Measurements from ENCODE around the gene PRRT1B.
"Not testable (repeated sequence)": the region's sequence is repeated elsewhere in the genome, so short reads cannot be mapped to it uniquely, and the experiment has no call there.

Gene PRRT1B

GRCh38 chr9:131545003-131545785, at the start of gene PRRT1B:
Gene PRRT1B (plus strand): TSS chr9:131545523. CDS start chr9:131545616, 93 bp downstream.
- DNase-seq = no peak

DNA sequence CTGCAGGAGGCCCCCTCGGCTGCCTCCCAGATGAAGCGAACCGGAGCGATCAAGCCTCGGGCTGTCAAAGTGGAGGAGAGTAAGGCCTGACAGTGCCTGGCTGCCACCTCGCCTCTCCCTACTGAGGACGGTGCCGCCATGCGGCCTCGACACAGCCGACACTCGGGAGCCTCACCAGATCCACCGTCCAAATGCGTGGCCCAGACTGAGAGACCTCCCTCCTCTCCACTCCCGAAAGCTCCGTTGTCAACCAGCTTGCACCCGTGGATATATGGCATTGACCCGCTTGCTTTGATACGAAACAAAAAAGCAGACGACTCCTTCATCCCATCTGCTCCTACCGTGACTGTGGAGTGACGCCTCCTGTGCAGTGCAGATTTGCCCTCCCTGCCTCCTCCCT, 49.5 kb upstream of the PRRT1B start:
- no peak for DNase-seq

GRCh38 chr9:131496844-131497405, 48.4 kb upstream of the PRRT1B start:
- no peak for DNase-seq

DNA sequence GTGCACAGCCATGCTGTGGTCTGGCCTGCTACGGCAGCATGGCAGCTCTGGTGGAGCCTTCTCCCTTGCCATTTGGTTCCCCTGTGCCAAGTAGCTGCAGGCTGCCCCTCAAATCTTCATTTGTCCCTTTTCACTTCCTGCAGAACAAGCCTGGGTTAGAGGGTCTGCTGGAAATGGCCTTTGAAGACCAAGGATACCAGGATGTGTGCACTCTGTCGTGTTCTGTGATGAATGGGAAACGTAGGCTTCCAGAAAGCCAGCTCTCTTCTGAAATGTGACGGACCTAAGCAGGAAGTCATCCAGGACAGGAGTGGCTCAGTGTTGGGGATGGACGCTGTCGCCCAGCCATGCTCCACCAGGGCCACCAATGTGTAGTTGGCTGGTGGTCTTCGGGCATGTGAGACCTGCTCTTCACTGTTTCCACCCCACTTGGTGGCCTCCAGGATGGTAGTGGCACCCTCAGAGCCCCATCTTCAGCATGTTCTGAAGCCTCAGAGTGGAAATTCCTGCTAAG, 46.0 kb upstream of the PRRT1B start:
- no peak for DNase-seq

GRCh38 chr9:131500377-131500776, 44.9 kb upstream of the PRRT1B start:
- no peak for DNase-seq

DNA sequence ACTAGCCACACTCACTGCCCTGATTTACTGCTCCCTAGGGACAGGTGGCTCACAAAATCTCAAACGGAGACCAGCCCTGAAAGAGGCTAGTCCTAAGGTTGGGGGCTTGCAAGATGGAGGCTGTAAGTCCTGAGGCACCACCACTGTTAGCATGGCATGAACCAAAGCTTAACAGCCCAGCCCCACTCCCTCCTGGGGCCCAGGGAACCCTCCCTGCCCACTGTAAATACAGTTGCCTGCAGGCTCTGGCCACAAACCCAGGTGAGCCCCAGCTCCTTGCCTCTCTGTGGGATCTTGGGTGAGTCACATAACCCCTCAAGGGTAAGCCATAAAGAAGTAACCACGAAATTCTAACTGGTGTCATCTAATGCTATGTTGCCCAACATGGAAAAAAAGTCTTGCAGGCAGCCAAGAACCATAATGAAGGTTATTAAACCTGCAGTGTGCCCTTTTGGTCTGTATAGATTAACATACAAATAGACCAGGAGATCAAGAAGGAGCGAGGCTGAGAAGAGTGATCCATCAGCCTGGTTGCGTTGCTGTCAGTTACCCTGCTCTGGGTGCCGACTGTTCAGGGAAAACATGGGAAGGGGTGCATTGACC, 44.3 kb upstream of the PRRT1B start:
- peak; percentile 20 for DNase-seq

DNA sequence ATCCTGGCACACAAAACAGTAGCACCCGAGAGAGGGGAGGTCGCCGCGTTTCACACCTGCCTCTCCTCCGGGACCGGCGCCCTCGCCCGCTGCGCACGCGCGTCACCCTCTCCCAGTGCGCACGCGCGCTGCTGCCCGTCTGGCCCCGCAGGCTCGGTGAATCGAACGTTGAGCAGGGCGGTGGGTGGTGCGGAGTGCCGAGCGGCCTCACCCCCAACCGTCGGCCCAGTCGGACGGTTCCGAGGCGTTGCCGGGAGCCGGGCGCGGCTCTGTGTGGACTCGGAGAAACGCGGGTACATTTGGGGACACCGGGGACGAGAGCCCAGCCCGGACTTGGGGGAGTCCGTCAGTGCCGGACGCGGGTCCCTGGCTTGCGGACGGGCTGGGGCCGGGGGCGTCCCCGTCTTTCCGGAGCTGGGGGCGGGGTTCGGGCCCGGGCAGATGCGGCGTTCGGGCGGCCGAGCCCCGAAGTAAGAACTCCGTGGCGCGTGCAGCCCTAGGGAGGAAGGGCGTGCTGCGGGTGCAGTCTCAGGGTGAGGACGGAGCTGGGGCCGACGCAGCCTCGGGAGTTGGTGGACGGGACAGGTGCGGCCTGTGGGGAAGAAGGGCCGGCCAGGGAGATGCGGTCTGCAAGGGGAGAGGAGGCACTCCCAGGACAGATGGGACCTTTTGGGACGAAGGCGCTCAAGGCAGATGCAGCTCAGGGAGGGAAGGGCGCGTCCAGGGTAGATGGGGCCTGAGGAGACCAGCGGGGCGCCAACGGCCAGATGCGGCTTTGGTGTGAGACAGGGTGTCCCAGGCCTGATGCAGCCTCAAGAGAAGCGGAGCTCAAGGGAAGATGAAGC, 42.3 kb upstream of the PRRT1B start, which contains the start of gene POMT1:
Gene POMT1, plus strand, starts transcription at position 138 of the 845 bp plus-strand sequence. CDS start 1,301 bp downstream, outside the sequence.
- peak; percentile 96 for DNase-seq

GRCh38 chr9:131503626-131504465, 41.5 kb upstream of the PRRT1B start:
- DNase-seq = peak; percentile 43

DNA sequence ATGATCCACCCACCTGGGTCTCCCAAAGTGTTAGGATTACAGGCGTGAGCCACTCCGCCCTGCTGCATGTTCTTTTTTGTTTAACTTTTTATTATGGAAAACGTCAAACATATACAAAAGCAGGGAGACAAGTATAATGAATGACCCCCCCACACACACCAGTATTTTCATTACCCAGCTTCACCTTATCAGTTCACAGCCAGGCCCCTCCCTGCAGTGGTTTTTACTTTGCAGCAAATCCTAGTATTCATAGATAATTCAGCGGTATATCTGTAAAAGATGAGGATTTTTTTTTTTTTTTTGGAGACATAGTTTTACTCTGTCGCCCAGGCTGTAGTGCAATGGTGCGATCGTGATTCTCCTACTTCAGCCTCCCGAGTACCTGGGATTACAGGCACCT, 40.3 kb upstream of the PRRT1B start:
- no peak for DNase-seq

- no peak for DNase-seq
Measured at GRCh38 chr9:131511416-131511815, 33.9 kb upstream of the PRRT1B start.

DNA sequence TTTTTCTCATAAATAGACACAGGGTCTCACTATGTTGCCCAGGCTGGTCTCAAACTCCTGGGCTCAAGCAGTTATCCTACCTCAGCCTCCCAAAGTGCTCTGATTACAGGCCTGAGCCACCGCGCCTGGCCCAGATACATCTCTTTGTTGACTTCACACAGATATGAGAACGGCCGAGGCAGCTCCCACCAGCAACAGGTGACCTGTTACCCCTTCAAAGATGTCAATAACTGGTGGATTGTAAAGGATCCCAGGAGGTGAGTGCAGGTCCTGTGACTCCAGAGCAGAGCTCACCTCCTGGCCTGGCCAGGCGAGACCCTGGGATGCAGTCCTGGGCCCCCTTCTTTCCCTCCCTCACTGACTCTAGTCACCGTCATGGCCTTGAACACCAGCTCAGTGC, 33.4 kb upstream of the PRRT1B start:
- no peak for DNase-seq

DNA sequence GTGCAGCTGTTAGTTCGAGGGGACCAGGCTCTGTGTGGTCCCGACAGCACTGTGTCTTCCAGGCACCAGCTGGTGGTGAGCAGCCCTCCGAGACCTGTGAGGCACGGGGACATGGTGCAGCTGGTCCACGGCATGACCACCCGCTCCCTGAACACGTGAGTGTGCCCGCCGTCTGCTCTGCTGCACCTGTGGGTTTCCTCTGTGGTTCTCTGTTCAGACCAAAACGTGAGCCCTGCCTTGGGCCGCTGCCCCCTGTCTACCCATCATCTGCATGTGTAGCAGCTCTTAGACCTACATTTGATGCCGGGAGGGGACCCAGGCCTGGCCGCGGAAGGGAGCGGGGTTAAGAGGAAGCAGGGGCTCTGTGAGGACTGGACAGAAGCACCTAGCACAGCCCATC, 32.1 kb upstream of the PRRT1B start:
- DNase-seq = no peak

DNA sequence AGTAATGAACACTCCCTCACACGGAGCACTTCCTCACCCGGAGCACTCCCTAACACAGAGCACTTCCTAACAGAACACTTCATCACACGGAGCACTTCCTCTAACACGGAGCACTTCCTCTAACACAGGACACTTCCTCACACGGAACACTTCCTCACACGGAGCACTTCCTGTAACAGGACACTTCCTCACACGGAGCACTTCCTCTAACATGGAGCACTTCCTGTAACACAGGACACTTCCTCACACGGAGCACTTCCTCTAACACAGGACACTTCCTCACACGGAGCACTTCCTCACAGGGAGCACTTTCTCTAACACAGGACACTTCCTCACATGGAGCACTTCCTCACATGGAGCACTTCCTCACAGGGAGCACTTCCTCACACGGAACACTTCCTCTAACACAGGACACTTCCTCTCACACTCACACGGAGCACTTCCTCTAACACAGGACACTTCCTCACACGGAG, 29.7 kb upstream of the PRRT1B start:
- not testable (repeated sequence) for DNase-seq

GRCh38 chr9:131516100-131516499, 29.2 kb upstream of the PRRT1B start:
- no peak for DNase-seq

DNA sequence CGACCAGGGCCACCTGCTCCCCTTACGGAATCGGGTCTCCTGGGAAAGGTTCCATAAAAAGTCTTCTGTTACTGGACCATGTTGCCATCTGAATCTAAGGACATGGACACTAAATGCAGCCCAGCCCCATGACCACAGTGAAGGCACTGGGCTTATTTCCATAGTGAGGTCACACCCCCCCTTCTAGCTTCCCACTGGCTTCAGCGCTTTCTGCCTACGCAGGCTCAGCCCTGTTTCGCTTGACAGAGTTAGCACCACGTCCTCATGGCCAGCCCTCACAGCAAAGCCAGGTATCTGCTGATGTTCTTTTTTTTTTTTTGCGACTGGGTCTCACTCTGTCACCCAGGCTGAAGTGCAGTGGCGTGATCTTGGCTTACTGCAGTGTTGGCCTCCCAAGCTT, 28.4 kb upstream of the PRRT1B start:
- no peak for DNase-seq

- DNase-seq = no peak
Measured at GRCh38 chr9:131517761-131518190, 27.5 kb upstream of the PRRT1B start.

DNA sequence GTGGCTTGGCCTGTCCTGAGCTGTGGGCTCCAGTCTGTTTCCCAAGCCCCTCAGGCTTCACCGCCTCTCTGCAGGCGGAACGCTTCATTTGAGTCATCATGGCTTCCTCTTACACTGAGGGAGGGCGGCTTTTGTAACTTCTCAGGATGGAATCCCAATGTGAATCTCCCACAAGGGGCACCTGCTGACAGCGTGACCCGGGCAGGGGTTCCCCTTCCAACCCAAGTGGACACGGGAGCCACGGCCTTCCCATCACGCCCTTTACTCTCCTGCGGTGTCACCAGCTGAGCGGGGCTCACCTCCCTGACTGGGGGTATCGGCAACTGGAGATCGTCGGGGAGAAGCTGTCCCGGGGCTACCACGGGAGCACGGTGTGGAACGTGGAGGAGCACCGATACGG, 26.8 kb upstream of the PRRT1B start:
- no peak for DNase-seq

DNA sequence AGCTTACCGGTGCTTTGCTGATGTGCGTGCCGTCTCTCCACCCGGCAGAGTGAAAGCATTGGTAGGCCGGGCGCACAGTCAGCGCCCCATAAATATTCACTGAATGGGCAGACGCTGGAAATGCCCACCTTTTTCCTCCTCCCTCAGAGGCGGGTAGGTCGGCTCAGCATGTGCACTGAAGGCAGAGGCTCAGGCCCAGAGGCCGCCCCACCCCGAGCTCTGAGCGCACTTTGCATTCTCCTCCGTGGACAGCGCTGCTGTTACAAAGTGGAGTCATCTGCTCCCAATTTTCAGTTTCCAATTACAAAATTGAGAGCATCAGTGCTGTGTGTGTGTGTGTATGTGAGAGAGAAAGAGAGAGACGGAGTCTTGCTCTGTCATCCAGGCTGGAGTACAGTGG, 24.8 kb upstream of the PRRT1B start:
- DNase-seq = no peak

- no peak for DNase-seq
Measured at GRCh38 chr9:131521203-131521602, 24.1 kb upstream of the PRRT1B start.

DNA sequence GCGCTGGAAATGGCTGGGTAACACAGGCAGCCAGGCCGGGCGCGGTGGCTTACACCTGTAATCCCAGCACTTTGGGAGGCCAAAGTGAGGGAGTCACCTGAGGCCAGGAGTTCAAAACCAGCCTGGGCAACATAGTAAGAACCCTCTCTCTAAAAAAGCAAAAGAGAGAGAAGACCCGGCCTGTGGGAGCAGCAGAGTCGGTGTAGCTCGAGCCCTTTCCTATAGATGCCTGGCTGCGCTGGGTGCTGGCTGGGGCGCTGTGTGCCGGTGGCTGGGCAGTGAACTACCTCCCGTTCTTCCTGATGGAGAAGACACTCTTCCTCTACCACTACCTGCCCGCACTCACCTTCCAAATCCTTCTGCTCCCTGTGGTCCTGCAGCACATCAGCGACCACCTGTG, 23.5 kb upstream of the PRRT1B start:
- no peak for DNase-seq

DNA sequence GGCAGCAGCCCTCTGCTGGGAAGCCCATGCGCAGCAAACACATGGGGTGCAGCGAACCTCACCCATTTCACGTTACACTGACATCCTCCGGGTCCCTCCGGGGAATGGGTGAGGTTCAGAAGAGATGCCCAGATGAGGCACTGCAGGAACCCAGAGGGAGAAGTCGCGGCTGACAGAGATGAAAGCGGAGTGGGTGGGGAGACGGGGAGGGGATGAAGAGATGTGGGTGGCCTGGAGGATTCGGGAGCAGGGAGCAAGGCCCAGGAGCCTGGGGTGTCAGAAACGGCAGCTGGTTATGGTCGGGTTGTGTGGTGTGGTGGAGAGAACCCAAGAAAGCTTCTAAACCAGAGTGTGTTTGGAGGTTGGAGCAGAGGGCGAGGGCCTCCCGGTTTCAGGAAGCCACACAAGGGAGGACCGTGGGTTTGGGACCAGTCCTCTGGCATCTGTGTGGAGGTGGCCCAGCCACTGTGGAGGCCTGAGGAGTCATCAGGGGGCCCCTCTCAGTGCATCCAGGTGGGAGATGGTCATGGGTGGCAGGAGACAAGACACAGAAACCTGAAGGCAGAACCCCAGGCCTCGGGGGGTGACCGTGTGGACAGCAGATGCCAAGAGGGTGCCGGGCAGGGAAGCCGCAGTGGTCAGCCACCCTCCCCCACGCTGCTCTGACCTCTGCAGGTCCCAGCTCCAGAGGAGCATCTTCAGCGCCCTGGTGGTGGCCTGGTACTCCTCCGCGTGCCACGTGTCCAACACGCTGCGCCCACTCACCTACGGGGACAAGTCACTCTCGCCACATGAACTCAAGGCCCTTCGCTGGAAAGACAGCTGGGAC, 22.9 kb upstream of the PRRT1B start:
- DNase-seq = no peak
